NCI-H1417 treated with DMSO at 0.1 percent for 48 hours (cell line): ENCODE data around the gene NOD2.

ENCODE experiments used
- DNase-seq: peaks from one replicate; lab custom pipeline; 2025; lab: John Stamatoyannopoulos, UW

NOD2 gene

GRCh38 chr16:50694206-50694605 lies 800 bp downstream of the NOD2 start:
- DNase-seq, result no peak

- no peak for DNase-seq
Observed at GRCh38 chr16:50695017-50696000, 1.9 kb downstream of the NOD2 start.

GRCh38 chr16:50696126-50696525 lies 2.7 kb downstream of the NOD2 start:
- DNase-seq, result no peak

GRCh38 chr16:50696575-50697420 lies 3.4 kb downstream of the NOD2 start:
- no peak for DNase-seq

GRCh38 chr16:50697421-50697715 lies 4.0 kb downstream of the NOD2 start:
- no peak for DNase-seq

- DNase-seq, result no peak
Observed at GRCh38 chr16:50697881-50698767, 4.7 kb downstream of the NOD2 start.

- DNase-seq, result no peak
Observed at GRCh38 chr16:50699326-50700159, 6.1 kb downstream of the NOD2 start.

GRCh38 chr16:50702725-50703124 lies 9.3 kb downstream of the NOD2 start:
- no peak for DNase-seq

- DNase-seq, result no peak
Observed at GRCh38 chr16:50704245-50704644, 10.8 kb downstream of the NOD2 start.

GRCh38 chr16:50705436-50706110 lies 12.2 kb downstream of the NOD2 start:
- no peak for DNase-seq

- DNase-seq, result no peak
Observed at GRCh38 chr16:50706250-50706649, 12.8 kb downstream of the NOD2 start.

- no peak for DNase-seq
Observed at GRCh38 chr16:50708373-50709060, 15.1 kb downstream of the NOD2 start.

- DNase-seq, result no peak
Observed at GRCh38 chr16:50709061-50709684, 15.8 kb downstream of the NOD2 start.

- DNase-seq, result no peak
Observed at GRCh38 chr16:50709980-50710379, 16.6 kb downstream of the NOD2 start.

- no peak for DNase-seq
Observed at GRCh38 chr16:50711040-50711439, 17.6 kb downstream of the NOD2 start.

- no peak for DNase-seq
Observed at GRCh38 chr16:50711862-50712559, 18.6 kb downstream of the NOD2 start.

GRCh38 chr16:50712560-50712898 lies 19.1 kb downstream of the NOD2 start:
- no peak for DNase-seq

- DNase-seq, result no peak
Observed at GRCh38 chr16:50712956-50713355, 19.6 kb downstream of the NOD2 start.

- no peak for DNase-seq
Observed at GRCh38 chr16:50717091-50717490, 23.7 kb downstream of the NOD2 start.
